Central memory CD8-positive, alpha-beta T cell (primary cell): ENCODE data around the gene ALK.

ENCODE experiments used
- ATAC-seq: fragments of 150-1000 bp; cut with Tn5 transposase; replicated peaks from 2 replicates; pipeline ENCODE4 v1.10.0; 2022; ENCODE audit warnings: mild to moderate bottlenecking, moderate FRiP score, moderate number of reproducible peaks; ENCODE audit not compliant: poor library complexity, severe bottlenecking; ENCODE audit errors: extremely low read depth
- DNase-seq, 2 donors: peaks; one replicate each; pipeline ENCODE4 v3.0.0; 2021; ENCODE audit warnings: low spot score in 2 of 2
- H3K27ac Mint-ChIP-seq: one replicate; pipeline ENCODE4 v1.8.0; 2022; ENCODE audit warnings: low read depth, mild to moderate bottlenecking, moderate library complexity, mixed read lengths
- H3K27me3 Mint-ChIP-seq: one replicate; pipeline ENCODE4 v1.8.0; 2022; ENCODE audit warnings: mixed read lengths
- H3K36me3 Mint-ChIP-seq: one replicate; pipeline ENCODE4 v1.8.0; 2022; ENCODE audit warnings: mild to moderate bottlenecking, moderate library complexity, mixed read lengths; ENCODE audit not compliant: insufficient read depth
- H3K4me1 Mint-ChIP-seq: one replicate; pipeline ENCODE4 v1.8.0; 2022; ENCODE audit warnings: mixed read lengths
- H3K4me3 Mint-ChIP-seq: one replicate; pipeline ENCODE4 v1.8.0; 2022; ENCODE audit warnings: mild to moderate bottlenecking, moderate library complexity, mixed read lengths
- H3K9me3 Mint-ChIP-seq: one replicate; pipeline ENCODE4 v1.8.0; 2022; ENCODE audit warnings: mixed read lengths

ALK gene

GRCh38 chr2:29894822-29895614 is 26.4 kb downstream of the ALK start:
- Mint-ChIP-seq H3K36me3 (peaks cover 5% of the 10 kb centered on the region), H3K4me3 (no peak overlapping the region), H3K9me3 (no peaks in the 10 kb centered on the region), H3K27me3 (peaks cover 82% of the 10 kb centered on the region), H3K4me1 (no peaks in the 10 kb centered on the region), H3K27ac (no peak overlapping the region)
- DNase-seq (no peak), ATAC-seq (no peak)

GRCh38 chr2:29892585-29893259 is 28.7 kb downstream of the ALK start:
- Mint-ChIP-seq H3K9me3 (no peaks in the 10 kb centered on the region), H3K27me3 (peaks cover 77% of the 10 kb centered on the region)

GRCh38 chr2:29881089-29881730 is 40.2 kb downstream of the ALK start:
- Mint-ChIP-seq H3K4me3 (no peak overlapping the region), H3K36me3 (no peaks in the 10 kb centered on the region)

More at GRCh38 chr2:29892585-29893259, 28.7 kb downstream of the ALK start:
- H3K36me3 Mint-ChIP-seq = peaks cover 5% of the 10 kb centered on the region
- ATAC-seq (no peak), DNase-seq (no peak)
- H3K4me3 Mint-ChIP-seq = no peak overlapping the region
- H3K4me1 Mint-ChIP-seq = no peaks in the 10 kb centered on the region
- no peak overlapping the region for H3K27ac Mint-ChIP-seq

GRCh38 chr2:29880084-29880483 is 41.3 kb downstream of the ALK start:
- no peaks in the 10 kb centered on the region for H3K9me3 Mint-ChIP-seq
- ATAC-seq (no peak), DNase-seq (no peak)
- H3K4me1 Mint-ChIP-seq = no peaks in the 10 kb centered on the region
- H3K27me3 Mint-ChIP-seq = peaks cover 50% of the 10 kb centered on the region
- no peak overlapping the region for H3K27ac Mint-ChIP-seq
- H3K4me3 Mint-ChIP-seq = no peak overlapping the region
- H3K36me3 Mint-ChIP-seq = no peaks in the 10 kb centered on the region

More at GRCh38 chr2:29881089-29881730, 40.2 kb downstream of the ALK start:
- ATAC-seq (no peak), DNase-seq (no peak)
- Mint-ChIP-seq H3K4me1 (no peaks in the 10 kb centered on the region), H3K27me3 (peaks cover 50% of the 10 kb centered on the region), H3K27ac (no peak overlapping the region), H3K9me3 (no peaks in the 10 kb centered on the region)

- no peak for DNase-seq
- Mint-ChIP-seq H3K4me1 (no peaks in the 10 kb centered on the region), H3K9me3 (no peaks in the 10 kb centered on the region), H3K4me3 (no peak overlapping the region), H3K27me3 (peaks cover 45% of the 10 kb centered on the region), H3K36me3 (no peaks in the 10 kb centered on the region), H3K27ac (no peak overlapping the region)
- no peak for ATAC-seq
Observed at GRCh38 chr2:29879456-29879855, 41.9 kb downstream of the ALK start.

GRCh38 chr2:29878898-29879297 is 42.5 kb downstream of the ALK start:
- peaks cover 40% of the 10 kb centered on the region for H3K27me3 Mint-ChIP-seq
- no peaks in the 10 kb centered on the region for H3K9me3 Mint-ChIP-seq
- no peak overlapping the region for H3K27ac Mint-ChIP-seq
- H3K4me1 Mint-ChIP-seq = no peaks in the 10 kb centered on the region
- no peak overlapping the region for H3K4me3 Mint-ChIP-seq
- DNase-seq (no peak), ATAC-seq (no peak)
- H3K36me3 Mint-ChIP-seq = no peaks in the 10 kb centered on the region

- Mint-ChIP-seq H3K9me3 (no peaks in the 10 kb centered on the region), H3K4me3 (no peak overlapping the region), H3K27ac (no peak overlapping the region), H3K4me1 (no peaks in the 10 kb centered on the region), H3K36me3 (no peaks in the 10 kb centered on the region), H3K27me3 (peaks cover 27% of the 10 kb centered on the region)
- ATAC-seq (no peak), DNase-seq (no peak)
Observed at GRCh38 chr2:29876374-29876773, 45.0 kb downstream of the ALK start.

GRCh38 chr2:29874745-29875144 is 46.6 kb downstream of the ALK start:
- H3K4me3 Mint-ChIP-seq = no peak overlapping the region
- no peak overlapping the region for H3K27ac Mint-ChIP-seq
- H3K27me3 Mint-ChIP-seq = peaks cover 21% of the 10 kb centered on the region
- no peaks in the 10 kb centered on the region for H3K9me3 Mint-ChIP-seq
- H3K36me3 Mint-ChIP-seq = no peaks in the 10 kb centered on the region
- H3K4me1 Mint-ChIP-seq = no peaks in the 10 kb centered on the region
- ATAC-seq (no peak), DNase-seq (no peak)

- no peaks in the 10 kb centered on the region for H3K4me1 Mint-ChIP-seq
- H3K27ac Mint-ChIP-seq = no peak overlapping the region
- DNase-seq (no peak), ATAC-seq (no peak)
- H3K9me3 Mint-ChIP-seq = no peaks in the 10 kb centered on the region
- no peak overlapping the region for H3K4me3 Mint-ChIP-seq
- no peaks in the 10 kb centered on the region for H3K36me3 Mint-ChIP-seq
- peaks cover 10% of the 10 kb centered on the region for H3K27me3 Mint-ChIP-seq
Observed at GRCh38 chr2:29872870-29873269, 48.5 kb downstream of the ALK start.

- Mint-ChIP-seq H3K36me3 (no peaks in the 10 kb centered on the region), H3K9me3 (no peaks in the 10 kb centered on the region), H3K4me3 (no peak overlapping the region), H3K27ac (no peak overlapping the region), H3K27me3 (peaks cover 19% of the 10 kb centered on the region), H3K4me1 (no peaks in the 10 kb centered on the region)
- ATAC-seq (no peak), DNase-seq (no peak)
Observed at GRCh38 chr2:29871541-29871940, 49.8 kb downstream of the ALK start.

GRCh38 chr2:29865512-29865911 is 55.9 kb downstream of the ALK start:
- no peaks in the 10 kb centered on the region for H3K9me3 Mint-ChIP-seq
- H3K27ac Mint-ChIP-seq = no peak overlapping the region
- no peak for ATAC-seq
- H3K27me3 Mint-ChIP-seq = peaks cover 54% of the 10 kb centered on the region
- H3K36me3 Mint-ChIP-seq = no peaks in the 10 kb centered on the region
- H3K4me3 Mint-ChIP-seq = no peak overlapping the region
- no peak for DNase-seq
- H3K4me1 Mint-ChIP-seq = no peaks in the 10 kb centered on the region

GRCh38 chr2:29864988-29865387 is 56.4 kb downstream of the ALK start:
- no peak overlapping the region for H3K4me3 Mint-ChIP-seq
- ATAC-seq (no peak), DNase-seq (no peak)
- H3K27ac Mint-ChIP-seq = no peak overlapping the region
- H3K27me3 Mint-ChIP-seq = peaks cover 59% of the 10 kb centered on the region
- no peaks in the 10 kb centered on the region for H3K9me3 Mint-ChIP-seq
- no peaks in the 10 kb centered on the region for H3K36me3 Mint-ChIP-seq
- H3K4me1 Mint-ChIP-seq = no peaks in the 10 kb centered on the region
